A673 (cell line): ENCODE measurements around the gene PCBP3. TPM values are rescaled to one million over a fixed set of nuclear protein-coding genes. Genes with fewer than 3 reads are reported as not detected.

Experiments used
- BruUV-seq: library from RNA; stranded (reverse); fragments of 400-500 nt; replicated peaks from 2 replicates; lab custom pipeline; 2021; lab: Mats Ljungman, UMichigan
- CTCF ChIA-PET: fragments of 300-600 bp; sonication (Branson Sonifier 250); formaldehyde crosslinking; loops from one replicate; lab custom pipeline; 2022; ENCODE audit warnings: antibody characterized with exemption; lab: Charles Lee
- POLR2A ChIA-PET: fragments of 300-600 bp; sonication (Branson Sonifier 250); formaldehyde crosslinking; loops from one replicate; lab custom pipeline; 2022; ENCODE audit warnings: antibody characterized with exemption; ENCODE audit not compliant: low non-redundant PET; lab: Charles Lee
- DNase-seq: peaks from one replicate; pipeline ENCODE4 v3.0.0-alpha.2; 2015; ENCODE audit warnings: low spot score
- H3K27ac ChIP-seq: fragments of 200-600 bp; sonication (generic); 2 replicates; pipeline ENCODE4 v1.5.1; 2016; ENCODE audit warnings: mixed run types, low read depth, mild to moderate bottlenecking, mixed read lengths, antibody characterized with exemption, low read length; ENCODE audit not compliant: poor library complexity, severe bottlenecking
- H3K27me3 ChIP-seq: fragments of 200-600 bp; sonication (generic); replicated peaks from 2 replicates; pipeline ENCODE4 v1.6.1; 2017; ENCODE audit warnings: mixed run types, low read depth, mild to moderate bottlenecking, mixed read lengths, antibody characterized with exemption, low read length; ENCODE audit not compliant: insufficient read depth, poor library complexity
- H3K36me3 ChIP-seq: fragments of 200-600 bp; sonication (generic); 2 replicates; pipeline ENCODE4 v1.6.1; 2016; ENCODE audit warnings: mixed run types, mild to moderate bottlenecking, mixed read lengths, antibody characterized with exemption, low read length; ENCODE audit not compliant: insufficient read depth, poor library complexity, severe bottlenecking
- H3K4me1 ChIP-seq: fragments of 200-600 bp; sonication (generic); 2 replicates; pipeline ENCODE4 v1.6.1; 2017; ENCODE audit warnings: mixed run types, mild to moderate bottlenecking, mixed read lengths, antibody characterized with exemption, low read length; ENCODE audit not compliant: insufficient read depth, poor library complexity, severe bottlenecking
- H3K4me3 ChIP-seq: fragments of 200-600 bp; sonication (generic); 2 replicates; pipeline ENCODE4 v1.5.1; 2016; ENCODE audit warnings: low read depth, mixed run types, mild to moderate bottlenecking, mixed read lengths, low read length; ENCODE audit not compliant: poor library complexity, severe bottlenecking
- H3K9me3 ChIP-seq: fragments of 200-600 bp; sonication (generic); 2 replicates; pipeline ENCODE4 v1.6.1; 2016; ENCODE audit warnings: mixed run types, low read depth, mild to moderate bottlenecking, mixed read lengths, antibody characterized with exemption, low read length; ENCODE audit not compliant: poor library complexity, severe bottlenecking
- CTCF ChIP-seq: fragments of 300-800, 200-600 bp; sonication (generic); conservative IDR thresholded peaks from 2 replicates; pipeline ENCODE4 v1.5.1; 2017; ENCODE audit warnings: low read depth, mild to moderate bottlenecking, antibody characterized with exemption, low read length, moderate library complexity, mixed read lengths
- EZH2 ChIP-seq: fragments of 200-600 bp; sonication (generic); IDR thresholded peaks from 2 replicates; pipeline ENCODE4 v1.6.1; 2017; ENCODE audit warnings: borderline replicate concordance, low read depth, mild to moderate bottlenecking, mixed read lengths, antibody characterized with exemption, low read length; ENCODE audit not compliant: poor library complexity, severe bottlenecking
- intact Hi-C: fragments of 100-400 bp; cut with micrococcal nuclease; formaldehyde crosslinking; loops from one replicate; pipeline ENCODE4 v1.10.0; 2022; ENCODE audit not compliant: unreplicated experiment
- total RNA-seq: library from RNA; stranded (reverse); gene quantifications from 2 replicates; pipeline ENCODE4 v1.2.3, GENCODE V29; 2021

Gene PCBP3
- total RNA-seq, 1 experiment from 2014 or later: 25.6 TPM

GRCh38 chr21:45791562-45792418 is 148.3 kb downstream of the PCBP3 start:
- Histone ChIP-seq H3K9me3 (no peaks in the 10 kb centered on the region), H3K36me3 (no peaks in the 10 kb centered on the region), H3K27ac (no peak overlapping the region), H3K27me3 (no peaks in the 10 kb centered on the region), H3K4me1 (no peaks in the 10 kb centered on the region), H3K4me3 (no peak overlapping the region)
- TF ChIP-seq EZH2 (no peak), CTCF (no peak)
- BruUV-seq: no TSS peak
- DNase-seq: no peak
- POLR2A ChIA-PET: no interaction called here
- CTCF ChIA-PET: no interaction called here
- intact Hi-C loops: no loop called here

GRCh38 chr21:45792682-45793383 is 149.3 kb downstream of the PCBP3 start:
- no peak for DNase-seq
- Histone ChIP-seq H3K27me3 (no peaks in the 10 kb centered on the region), H3K9me3 (no peaks in the 10 kb centered on the region), H3K4me3 (no peak overlapping the region), H3K4me1 (no peaks in the 10 kb centered on the region), H3K27ac (no peak overlapping the region), H3K36me3 (no peaks in the 10 kb centered on the region)
- ChIA-PET POLR2A (no interaction called here), CTCF (no interaction called here)
- intact Hi-C loops: no loop called here
- BruUV-seq: no TSS peak
- no peak for TF ChIP-seq CTCF
- no peak for TF ChIP-seq EZH2

- H3K4me1 ChIP-seq: no peaks in the 10 kb centered on the region
- no peak overlapping the region for H3K4me3 ChIP-seq
- no peak for DNase-seq
- TF ChIP-seq EZH2: no peak
- TF ChIP-seq CTCF: no peak
- no peaks in the 10 kb centered on the region for H3K36me3 ChIP-seq
- no peaks in the 10 kb centered on the region for H3K9me3 ChIP-seq
- ChIA-PET POLR2A (interaction anchor here (0.5 to 0.7 kb wide), 2 partner anchors 20 to 54 kb away, joined by 4 read pairs; no protein-coding TSS in a partner anchor), CTCF (no interaction called here)
- H3K27ac ChIP-seq: no peak overlapping the region
- intact Hi-C loops: no loop called here
- no TSS peak for BruUV-seq
- H3K27me3 ChIP-seq: no peaks in the 10 kb centered on the region
Measured at GRCh38 chr21:45794027-45794426, 150.5 kb downstream of the PCBP3 start.
